HG03457 (cell line): Measurements from ENCODE around the gene RFTN2.
A peak's percentile ranks its signal among the peaks of the same experiment; 100 is the strongest.
"Not testable (repeated sequence)": the region's sequence is repeated elsewhere in the genome, so short reads cannot be mapped to it uniquely, and the experiment has no call there.

Source experiments
- ATAC-seq: cut with Tn5 transposase; IDR thresholded peaks from one replicate; pipeline ENCODE4 v1.9.1; 2021; ENCODE audit warnings: moderate number of reproducible peaks; ENCODE audit not compliant: unreplicated experiment

RFTN2 gene

GRCh38 chr2:197675246-197675645, at the start of gene RFTN2:
RFTN2 (minus strand) TSS chr2:197675587; CDS start chr2:197675458, 129 bp downstream.
- no peak for ATAC-seq

GRCh38 chr2:197717863-197718262, 42.5 kb upstream of the RFTN2 start:
- no peak for ATAC-seq

GRCh38 chr2:197713271-197713670, 37.9 kb upstream of the RFTN2 start:
- ATAC-seq: no peak

- ATAC-seq: no peak
These were observed 36.2 kb upstream of the RFTN2 start for GRCh38 chr2:197711578-197711977.

- peak; percentile 89 for ATAC-seq
These were observed 35.1 kb upstream of the RFTN2 start for GRCh38 chr2:197710424-197711042.

- not testable (repeated sequence) for ATAC-seq
These were observed 33.8 kb upstream of the RFTN2 start for GRCh38 chr2:197709140-197709539.

- no peak for ATAC-seq
These were observed 32.9 kb upstream of the RFTN2 start for GRCh38 chr2:197708331-197708730.

GRCh38 chr2:197707316-197708213, 32.2 kb upstream of the RFTN2 start:
- ATAC-seq: no peak

GRCh38 chr2:197706839-197707207, 31.4 kb upstream of the RFTN2 start:
- ATAC-seq: no peak

GRCh38 chr2:197705912-197706838, 30.8 kb upstream of the RFTN2 start:
- no peak for ATAC-seq

- ATAC-seq: peak; percentile 75
These were observed 29.9 kb upstream of the RFTN2 start, which contains the start of gene MARS2 for GRCh38 chr2:197705121-197705911. MARS2 (plus strand) TSS chr2:197705369; CDS start chr2:197705406, 37 bp downstream.

GRCh38 chr2:197704434-197705120, 29.2 kb upstream of the RFTN2 start:
- peak; percentile 27 for ATAC-seq

- no peak for ATAC-seq
These were observed 25.6 kb upstream of the RFTN2 start for GRCh38 chr2:197700960-197701359.

GRCh38 chr2:197699724-197700123, 24.3 kb upstream of the RFTN2 start:
- ATAC-seq: not testable (repeated sequence)

- ATAC-seq: not testable (repeated sequence)
These were observed 21.2 kb upstream of the RFTN2 start for GRCh38 chr2:197696571-197696970.

GRCh38 chr2:197695971-197696370, 20.6 kb upstream of the RFTN2 start:
- ATAC-seq: not testable (repeated sequence)

GRCh38 chr2:197695206-197695605, 19.8 kb upstream of the RFTN2 start:
- not testable (repeated sequence) for ATAC-seq

GRCh38 chr2:197677483-197677882, 2.1 kb upstream of the RFTN2 start:
- ATAC-seq: no peak

GRCh38 chr2:197677056-197677455, 1.7 kb upstream of the RFTN2 start:
- ATAC-seq: no peak
